ENCODE data around the gene HAGHL.

Gene HAGHL

GRCh38 chr16:776824-777223, 49.9 kb downstream of the HAGHL start:
- no peak for DNase-seq

DNA sequence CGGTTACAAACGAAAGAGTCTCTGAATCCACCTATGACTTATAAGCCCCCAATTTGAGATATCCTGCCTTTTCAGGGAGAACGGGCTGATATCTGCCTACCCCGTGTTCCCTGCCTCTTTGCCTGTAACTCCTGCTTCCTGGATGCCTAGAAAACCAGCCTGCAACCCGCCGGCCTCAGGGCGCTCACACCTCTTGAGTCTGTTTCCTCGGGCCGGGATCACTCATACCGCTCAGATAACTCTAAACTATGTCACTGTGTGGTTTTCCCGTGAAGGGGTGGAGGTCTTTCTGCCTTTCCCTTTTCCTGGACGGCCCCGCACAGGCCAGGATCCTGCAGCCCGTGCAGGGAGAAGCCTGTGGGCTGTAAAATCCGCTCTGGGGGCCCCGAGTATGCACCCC, 50.9 kb downstream of the HAGHL start:
- DNase-seq: no peak

GRCh38 chr16:778447-778846, 51.5 kb downstream of the HAGHL start:
- DNase-seq: no peak

DNA sequence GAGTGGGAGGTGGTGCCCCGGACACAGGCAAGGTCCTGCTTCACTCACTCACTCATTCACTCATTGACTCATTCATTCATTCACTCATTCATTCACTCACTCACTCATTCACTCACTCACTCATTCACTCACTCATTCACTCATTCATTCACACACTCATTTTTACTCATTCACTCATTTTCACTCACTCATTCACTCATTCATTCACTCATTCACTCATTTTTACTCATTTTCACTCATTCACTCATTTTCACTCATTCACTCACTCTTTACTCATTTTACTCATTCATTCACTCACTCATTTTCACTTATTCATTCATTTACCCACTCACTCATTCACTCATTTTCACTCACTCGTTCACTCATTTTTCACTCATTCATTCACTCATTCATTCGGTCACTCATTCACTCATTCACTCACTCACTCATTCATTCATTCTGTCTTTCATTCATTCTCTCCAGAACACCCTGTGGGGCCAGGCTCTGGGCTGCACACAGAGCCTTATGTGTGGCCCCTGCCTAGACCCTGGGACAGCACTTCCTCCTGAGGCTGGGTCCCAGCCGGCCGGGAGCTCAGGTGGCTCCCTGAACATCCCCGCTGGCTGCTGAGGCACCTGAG, 52.1 kb downstream of the HAGHL start:
- DNase-seq: no peak

All from stimulated activated CD4-positive, alpha-beta T cell treated with anti-CD3 and anti-CD28 coated beads, Interleukin-2, amount 100 ng/mL, for 24 hours (primary cell).